ENCODE measurements around the gene ZNF462. TPM values are rescaled to one million over a fixed set of nuclear protein-coding genes. Genes with fewer than 3 reads are reported as not detected.

The ZNF462 gene
- polyA plus RNA-seq, 3 donors, result not detected

- Histone ChIP-seq H3K9me3 (replicated peaks in 1 of 2; ENCODE audit: control insufficient read depth in 1 of 2, insufficient read depth in 1 of 2, low read length in 2 of 2) (no peaks in the 10 kb centered on the region), H3K4me1 (ENCODE audit: control insufficient read depth in 1 of 2, insufficient read depth in 2 of 2, low read length in 2 of 2) (no peaks in the 10 kb centered on the region), H4K20me1 (ENCODE audit: insufficient read depth, low read length) (no peaks in the 10 kb centered on the region), H3K9ac (ENCODE audit: insufficient read depth, low read length, poor library complexity, severe bottlenecking) (no peak overlapping the region), H3K79me2 (ENCODE audit: insufficient read depth, low read length) (no peaks in the 10 kb centered on the region), H3K4me3 (replicated peaks in 1 of 3; ENCODE audit: low read depth in 2 of 3, low read length in 3 of 3) (no peak overlapping the region), H3K4me2 (replicated peaks; ENCODE audit: extremely low read depth, low read length, poor library complexity, severe bottlenecking) (no peak overlapping the region), H2AFZ (ENCODE audit: insufficient read depth, low read depth, low read length, poor library complexity, severe bottlenecking) (no peak overlapping the region), H3K27ac (ENCODE audit: low read depth in 1 of 2, low read length in 2 of 2) (no peak overlapping the region), H3K27me3 (ENCODE audit: control insufficient read depth in 2 of 2, insufficient read depth in 2 of 2, low read length in 2 of 2) (no peaks in the 10 kb centered on the region), H3K36me3 (replicated peaks in 1 of 2; ENCODE audit: control insufficient read depth in 1 of 2, insufficient read depth in 2 of 2, low read length in 2 of 2) (no peaks in the 10 kb centered on the region)
- Mint-ChIP-seq H3K4me3 (no peak overlapping the region), H3K36me3 (no peaks in the 10 kb centered on the region), H3K27ac (no peak overlapping the region), H3K4me1 (no peaks in the 10 kb centered on the region), H3K9me3 (peaks cover 0 to 8% (median 1%) of the 10 kb centered on the region in 7 donors), H3K27me3 (ENCODE audit: low read depth in 3 of 3) (peaks cover 0 to 4% (median 0%) of the 10 kb centered on the region in 3 donors)
- WGBS (ENCODE audit: insufficient coverage), result no CpG with 5 or more reads among the region's 5 CpGs
- no peak for TF ChIP-seq CTCF (IDR thresholded peaks at IDR 0.05)
- DNase-seq, result no peak
- intact Hi-C loops (cut with micrococcal nuclease), result no loop called here
Observed at GRCh38 chr9:106891286-106891685, 28.3 kb downstream of the ZNF462 start.

GRCh38 chr9:106892632-106893031 lies 29.7 kb downstream of the ZNF462 start:
- no peaks in the 10 kb centered on the region for H3K4me1 Mint-ChIP-seq
- Histone ChIP-seq H3K79me2 (ENCODE audit: insufficient read depth, low read length) (no peaks in the 10 kb centered on the region), H3K4me1 (ENCODE audit: control insufficient read depth in 1 of 2, insufficient read depth in 2 of 2, low read length in 2 of 2) (no peaks in the 10 kb centered on the region), H3K36me3 (replicated peaks in 1 of 2; ENCODE audit: control insufficient read depth in 1 of 2, insufficient read depth in 2 of 2, low read length in 2 of 2) (no peaks in the 10 kb centered on the region), H2AFZ (ENCODE audit: insufficient read depth, low read depth, low read length, poor library complexity, severe bottlenecking) (no peak overlapping the region), H3K4me3 (replicated peaks in 1 of 3; ENCODE audit: low read depth in 2 of 3, low read length in 3 of 3) (no peak overlapping the region), H3K27ac (ENCODE audit: low read depth in 1 of 2, low read length in 2 of 2) (no peak overlapping the region), H3K4me2 (replicated peaks; ENCODE audit: extremely low read depth, low read length, poor library complexity, severe bottlenecking) (no peak overlapping the region), H3K9ac (ENCODE audit: insufficient read depth, low read length, poor library complexity, severe bottlenecking) (no peak overlapping the region), H3K9me3 (replicated peaks in 1 of 2; ENCODE audit: control insufficient read depth in 1 of 2, insufficient read depth in 1 of 2, low read length in 2 of 2) (no peaks in the 10 kb centered on the region), H4K20me1 (ENCODE audit: insufficient read depth, low read length) (no peaks in the 10 kb centered on the region), H3K27me3 (ENCODE audit: control insufficient read depth in 2 of 2, insufficient read depth in 2 of 2, low read length in 2 of 2) (no peaks in the 10 kb centered on the region)
- peaks cover 0 to 4% (median 0%) of the 10 kb centered on the region in 3 donors for H3K27me3 Mint-ChIP-seq (ENCODE audit: low read depth in 3 of 3)
- intact Hi-C loops (cut with micrococcal nuclease), result no loop called here
- no peak overlapping the region for H3K27ac Mint-ChIP-seq
- H3K36me3 Mint-ChIP-seq, result no peaks in the 10 kb centered on the region
- peaks cover 0 to 8% (median 1%) of the 10 kb centered on the region in 7 donors for H3K9me3 Mint-ChIP-seq
- no peak for DNase-seq
- TF ChIP-seq CTCF (IDR thresholded peaks at IDR 0.05), result no peak
- H3K4me3 Mint-ChIP-seq, result no peak overlapping the region
- WGBS (ENCODE audit: insufficient coverage), result no CpG with 5 or more reads among the region's 4 CpGs
